Astrocyte of the spinal cord (primary cell): ENCODE data around the gene ITGA1.
"Not testable (repeated sequence)": the region's sequence is repeated elsewhere in the genome, so short reads cannot be mapped to it uniquely, and the experiment has no call there.

Source experiments
- DNase-seq: peaks from one replicate; pipeline ENCODE4 v3.0.0; 2011; ENCODE audit warnings: low read depth, low spot score
- H3K4me3 ChIP-seq: 2 replicates; pipeline ENCODE4 v1.5.1; 2011; ENCODE audit warnings: low read depth, mild to moderate bottlenecking, low read length, moderate library complexity
- in situ Hi-C: cut with HindIII; loops from 2 replicates; pipeline ENCODE4 v1.10.0; 2017; ENCODE audit warnings: low sequenced_read_pairs
- TF ChIP-seq, protein P1 (sequence below): IDR thresholded peaks from 2 replicates; pipeline ENCODE4 v1.5.1; 2012; ENCODE audit warnings: low read depth, mild to moderate bottlenecking, low read length, inconsistent platforms

Gene ITGA1

GRCh38 chr5:52809884-52810283 lies 22.2 kb downstream of the ITGA1 start:
- TF ChIP-seq, protein P1, sequence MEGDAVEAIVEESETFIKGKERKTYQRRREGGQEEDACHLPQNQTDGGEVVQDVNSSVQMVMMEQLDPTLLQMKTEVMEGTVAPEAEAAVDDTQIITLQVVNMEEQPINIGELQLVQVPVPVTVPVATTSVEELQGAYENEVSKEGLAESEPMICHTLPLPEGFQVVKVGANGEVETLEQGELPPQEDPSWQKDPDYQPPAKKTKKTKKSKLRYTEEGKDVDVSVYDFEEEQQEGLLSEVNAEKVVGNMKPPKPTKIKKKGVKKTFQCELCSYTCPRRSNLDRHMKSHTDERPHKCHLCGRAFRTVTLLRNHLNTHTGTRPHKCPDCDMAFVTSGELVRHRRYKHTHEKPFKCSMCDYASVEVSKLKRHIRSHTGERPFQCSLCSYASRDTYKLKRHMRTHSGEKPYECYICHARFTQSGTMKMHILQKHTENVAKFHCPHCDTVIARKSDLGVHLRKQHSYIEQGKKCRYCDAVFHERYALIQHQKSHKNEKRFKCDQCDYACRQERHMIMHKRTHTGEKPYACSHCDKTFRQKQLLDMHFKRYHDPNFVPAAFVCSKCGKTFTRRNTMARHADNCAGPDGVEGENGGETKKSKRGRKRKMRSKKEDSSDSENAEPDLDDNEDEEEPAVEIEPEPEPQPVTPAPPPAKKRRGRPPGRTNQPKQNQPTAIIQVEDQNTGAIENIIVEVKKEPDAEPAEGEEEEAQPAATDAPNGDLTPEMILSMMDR = no peak
- peak; percentile 36 for DNase-seq
- in situ Hi-C loops = no loop called here
- H3K4me3 ChIP-seq = no peak overlapping the region

DNA sequence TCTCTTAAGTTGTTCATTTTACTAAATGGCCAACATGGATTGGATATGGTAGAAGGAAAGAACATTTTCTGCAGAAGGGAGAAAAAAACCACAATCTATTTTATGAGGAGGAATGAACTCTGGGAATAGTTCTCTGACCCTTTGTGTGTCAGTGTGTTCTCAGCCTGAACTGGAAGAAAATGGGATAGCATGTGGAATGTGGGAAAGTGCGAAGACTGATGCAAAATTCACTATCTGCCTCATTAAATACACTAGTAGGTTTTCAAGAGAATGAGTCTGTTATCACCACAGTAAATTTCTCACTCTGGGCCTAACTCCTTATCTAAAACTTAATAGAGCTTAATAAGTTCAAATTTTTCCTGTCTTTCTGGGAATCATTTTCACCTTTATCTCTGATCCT lies 22.7 kb downstream of the ITGA1 start:
- in situ Hi-C loops = no loop called here
- TF ChIP-seq, protein P1 = no peak
- DNase-seq = no peak
- H3K4me3 ChIP-seq = no peak overlapping the region

- H3K4me3 ChIP-seq = no peak overlapping the region
- in situ Hi-C loops = no loop called here
- TF ChIP-seq, protein P1 = no peak
- no peak for DNase-seq
These were observed 23.5 kb downstream of the ITGA1 start for GRCh38 chr5:52811067-52811749.

GRCh38 chr5:52814352-52815148 lies 26.8 kb downstream of the ITGA1 start:
- H3K4me3 ChIP-seq = no peak overlapping the region
- TF ChIP-seq, protein P1 = no peak
- DNase-seq = no peak
- in situ Hi-C loops = no loop called here

DNA sequence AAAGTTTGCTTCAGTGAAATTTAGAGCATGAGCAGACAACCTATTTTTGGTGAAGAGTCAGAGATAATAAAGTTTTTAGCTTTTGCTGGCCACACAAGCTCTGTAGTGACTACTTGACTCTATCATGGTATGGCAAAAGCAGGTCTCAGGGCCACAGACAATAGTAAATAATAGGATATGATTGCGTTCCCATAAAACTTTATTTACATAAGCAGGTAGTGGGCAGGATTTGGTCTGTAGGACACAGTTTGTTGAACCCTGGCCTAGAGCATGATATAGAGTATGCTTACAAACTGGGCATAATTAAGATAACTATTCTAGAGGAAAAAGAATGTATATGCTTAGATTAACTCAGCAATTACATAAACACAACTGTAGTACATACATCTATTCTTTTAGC lies 30.1 kb downstream of the ITGA1 start:
- H3K4me3 ChIP-seq = no peak overlapping the region
- TF ChIP-seq, protein P1 = no peak
- in situ Hi-C loops = no loop called here
- no peak for DNase-seq

DNA sequence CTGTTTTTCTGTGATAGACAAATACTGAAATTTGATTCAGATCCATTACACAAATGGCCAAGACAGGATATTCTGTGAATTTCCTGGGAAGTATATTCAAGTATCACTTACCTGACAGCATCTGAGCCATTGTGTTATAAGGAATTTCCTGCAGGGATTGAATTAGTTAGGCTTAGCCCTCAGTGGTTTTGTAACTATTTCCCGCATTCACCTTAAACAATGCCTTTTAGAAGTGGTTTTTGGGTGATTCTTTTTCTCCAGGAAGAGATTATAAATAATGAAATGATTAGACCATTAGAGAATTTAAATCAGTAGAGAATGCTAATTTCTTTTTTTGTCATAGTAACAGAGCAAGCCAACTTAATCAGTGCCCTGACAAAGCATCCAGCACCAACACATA lies 30.6 kb downstream of the ITGA1 start:
- TF ChIP-seq, protein P1 = no peak
- no peak overlapping the region for H3K4me3 ChIP-seq
- in situ Hi-C loops = no loop called here
- no peak for DNase-seq

GRCh38 chr5:52818807-52819206 lies 31.1 kb downstream of the ITGA1 start:
- H3K4me3 ChIP-seq, DNase-seq, in situ Hi-C loops: not testable (repeated sequence)
